22Rv1 (cell line): ENCODE results near the gene MAST4.

ENCODE experiments used
- CTCF ChIP-seq: fragments of 450-650 bp; IDR thresholded peaks from 2 replicates; pipeline ENCODE4 v1.5.1; 2017; ENCODE audit warnings: mild to moderate bottlenecking
- ZFX ChIP-seq: fragments of 450-650 bp; IDR thresholded peaks from 2 replicates; pipeline ENCODE4 v1.6.1; 2017; ENCODE audit warnings: antibody characterized with exemption, borderline replicate concordance

- TF ChIP-seq CTCF (no peak), ZFX (no peak)
Measured at GRCh38 chr5:66959653-66960052, 363.5 kb downstream of the MAST4 start.
